Neural progenitor cell (in vitro differentiated cells): Measurements from ENCODE around the gene RNU6-7. TPM values are rescaled to one million over a fixed set of nuclear protein-coding genes. Genes with fewer than 3 reads are reported as not detected.
A peak's percentile ranks its signal among the peaks of the same experiment; 100 is the strongest.

Experiments
- DNase-seq: peaks from one replicate; pipeline ENCODE4 v3.0.0-alpha.2; 2016; ENCODE audit warnings: low spot score
- H2AFZ ChIP-seq: fragments of 200-600 bp; sonication (generic); replicated peaks from 2 replicates; pipeline ENCODE4 v1.6.1; 2016; ENCODE audit warnings: antibody characterized with exemption
- H3F3A ChIP-seq: fragments of 200-600 bp; sonication (generic); 2 replicates; pipeline ENCODE4 v1.6.1; 2016; ENCODE audit warnings: antibody characterized with exemption, low read depth
- H3K27ac ChIP-seq: fragments of 200-600 bp; sonication (generic); 2 replicates; pipeline ENCODE4 v1.5.1; 2016; ENCODE audit warnings: mild to moderate bottlenecking
- H3K27me3 ChIP-seq: fragments of 200-600 bp; sonication (generic); 2 replicates; pipeline ENCODE4 v1.6.1; 2016; ENCODE audit warnings: mild to moderate bottlenecking, moderate library complexity
- H3K36me3 ChIP-seq: fragments of 200-600 bp; sonication (generic); 2 replicates; pipeline ENCODE4 v1.5.1; 2016
- H3K4me1 ChIP-seq: fragments of 200-600 bp; sonication (generic); 2 replicates; pipeline ENCODE4 v1.6.1; 2016; ENCODE audit warnings: mixed run types
- H3K4me2 ChIP-seq: fragments of 200-600 bp; sonication (generic); 2 replicates; pipeline ENCODE4 v1.6.1; 2016
- H3K4me3 ChIP-seq: fragments of 200-600 bp; sonication (generic); 2 replicates; pipeline ENCODE4 v1.5.1; 2016
- H3K79me2 ChIP-seq: fragments of 200-600 bp; sonication (generic); 2 replicates; pipeline ENCODE4 v1.6.1; 2016; ENCODE audit warnings: low read depth
- H3K9ac ChIP-seq: fragments of 200-600 bp; sonication (generic); 2 replicates; pipeline ENCODE4 v1.6.1; 2016
- H3K9me3 ChIP-seq: fragments of 200-600 bp; sonication (generic); 2 replicates; pipeline ENCODE4 v1.5.1; 2016; ENCODE audit warnings: low read depth
- H4K20me1 ChIP-seq: fragments of 200-600 bp; sonication (generic); 2 replicates; pipeline ENCODE4 v1.6.1; 2016; ENCODE audit warnings: low read depth
- H3K27ac Mint-ChIP-seq: 3 replicates; pipeline ENCODE4 v1.8.0; 2021; ENCODE audit warnings: mixed read lengths
- H3K27me3 Mint-ChIP-seq: 2 replicates; pipeline ENCODE4 v1.8.0; 2022; ENCODE audit warnings: low read depth, mild to moderate bottlenecking, inconsistent platforms, moderate library complexity, mixed read lengths; ENCODE audit not compliant: insufficient read depth
- H3K36me3 Mint-ChIP-seq: 3 replicates; pipeline ENCODE4 v1.8.0; 2021; ENCODE audit warnings: mixed read lengths
- H3K4me1 Mint-ChIP-seq: 3 replicates; pipeline ENCODE4 v1.8.0; 2021; ENCODE audit warnings: mixed read lengths
- H3K4me3 Mint-ChIP-seq: 3 replicates; pipeline ENCODE4 v1.8.0; 2021; ENCODE audit warnings: mild to moderate bottlenecking, moderate library complexity, mixed read lengths
- H3K9me3 Mint-ChIP-seq: 3 replicates; pipeline ENCODE4 v1.8.0; 2020; ENCODE audit warnings: mixed read lengths
- CTCF ChIP-seq: fragments of 200-600 bp; sonication (generic); IDR thresholded peaks from 2 replicates; pipeline ENCODE4 v1.5.1; 2017; ENCODE audit warnings: antibody characterized with exemption, mild to moderate bottlenecking
- EZH2 ChIP-seq: fragments of 200-600 bp; sonication (generic); IDR thresholded peaks from 2 replicates; pipeline ENCODE4 v1.6.1; 2017; ENCODE audit warnings: antibody characterized with exemption, mild to moderate bottlenecking, moderate library complexity
- EZH2phosphoT487 ChIP-seq: fragments of 200-600 bp; sonication (generic); IDR thresholded peaks from 2 replicates; pipeline ENCODE4 v1.6.1; 2017; ENCODE audit warnings: antibody characterized with exemption
- total RNA-seq: library from RNA; depleted of rRNA; stranded (reverse); fragments of >200 nt; gene quantifications from 2 replicates; pipeline ENCODE4 v1.2.3, GENCODE V29; 2015; ENCODE audit warnings: low replicate concordance

The RNU6-7 gene
- total RNA-seq, 1 donor from 2014 or later = not detected

- Histone ChIP-seq H3K4me2 (no peak overlapping the region), H3K27me3 (no peaks in the 10 kb centered on the region), H3K4me3 (no peak overlapping the region), H3K79me2 (no peaks in the 10 kb centered on the region), H3K4me1 (no peaks in the 10 kb centered on the region), H3K9me3 (no peaks in the 10 kb centered on the region), H2AFZ (no peak overlapping the region), H3F3A (no peaks in the 10 kb centered on the region), H3K27ac (no peak overlapping the region), H3K9ac (no peak overlapping the region), H4K20me1 (no peaks in the 10 kb centered on the region), H3K36me3 (no peaks in the 10 kb centered on the region)
- TF ChIP-seq CTCF (no peak), EZH2 (no peak), EZH2phosphoT487 (no peak)
- peaks cover 4% of the 10 kb centered on the region for H3K27me3 Mint-ChIP-seq
- no peak for DNase-seq
- H3K27ac Mint-ChIP-seq = no peak overlapping the region
- H3K4me3 Mint-ChIP-seq = no peak overlapping the region
- H3K36me3 Mint-ChIP-seq = no peaks in the 10 kb centered on the region
- peaks cover 2% of the 10 kb centered on the region for H3K9me3 Mint-ChIP-seq
- H3K4me1 Mint-ChIP-seq = no peaks in the 10 kb centered on the region
Observed at GRCh38 chr14:32233260-32233659, 31.4 kb downstream of the RNU6-7 start.

- no peaks in the 10 kb centered on the region for H3K36me3 Mint-ChIP-seq
- peaks cover 11% of the 10 kb centered on the region for H3K9me3 Mint-ChIP-seq
- Histone ChIP-seq H3K4me2 (no peak overlapping the region), H3K27me3 (no peaks in the 10 kb centered on the region), H3K9ac (no peak overlapping the region), H3K79me2 (no peaks in the 10 kb centered on the region), H3K36me3 (no peaks in the 10 kb centered on the region), H3K27ac (no peak overlapping the region), H2AFZ (no peak overlapping the region), H3K4me1 (no peaks in the 10 kb centered on the region), H3K4me3 (no peak overlapping the region), H4K20me1 (no peaks in the 10 kb centered on the region), H3F3A (no peaks in the 10 kb centered on the region), H3K9me3 (no peaks in the 10 kb centered on the region)
- H3K4me1 Mint-ChIP-seq = no peaks in the 10 kb centered on the region
- peaks cover 9% of the 10 kb centered on the region for H3K27me3 Mint-ChIP-seq
- no peak overlapping the region for H3K27ac Mint-ChIP-seq
- DNase-seq = no peak
- no peak overlapping the region for H3K4me3 Mint-ChIP-seq
- TF ChIP-seq EZH2 (no peak), CTCF (peak; percentile 12)
Observed at GRCh38 chr14:32244404-32244803, 42.6 kb downstream of the RNU6-7 start.

- Histone ChIP-seq H4K20me1 (no peaks in the 10 kb centered on the region), H2AFZ (no peak overlapping the region)
- no peak overlapping the region for H3K4me3 Mint-ChIP-seq
Observed at GRCh38 chr14:32246751-32247150, 44.9 kb downstream of the RNU6-7 start.

More at GRCh38 chr14:32246751-32247150, 44.9 kb downstream of the RNU6-7 start:
- no peak for TF ChIP-seq EZH2phosphoT487
- TF ChIP-seq EZH2 = no peak
- TF ChIP-seq CTCF = no peak
- Histone ChIP-seq H3K4me3 (no peak overlapping the region), H3K79me2 (no peaks in the 10 kb centered on the region), H3K36me3 (no peaks in the 10 kb centered on the region), H3K4me1 (no peaks in the 10 kb centered on the region), H3K27me3 (no peaks in the 10 kb centered on the region), H3K27ac (no peak overlapping the region), H3K4me2 (no peak overlapping the region), H3K9ac (no peak overlapping the region), H3K9me3 (no peaks in the 10 kb centered on the region), H3F3A (no peaks in the 10 kb centered on the region)
- Mint-ChIP-seq H3K9me3 (no peaks in the 10 kb centered on the region), H3K36me3 (no peaks in the 10 kb centered on the region), H3K27me3 (peaks cover 6% of the 10 kb centered on the region), H3K27ac (no peak overlapping the region), H3K4me1 (peaks cover 2% of the 10 kb centered on the region)
- no peak for DNase-seq
